RWPE2 (cell line): Measurements from ENCODE around the gene OSBPL3.
A peak's percentile ranks its signal among the peaks of the same experiment; 100 is the strongest.

Experiments
- ATAC-seq: fragments of 200-7000 bp; cut with Tn5 transposase; 3 replicates; pipeline ENCODE4 v1.9.1; 2021; ENCODE audit warnings: low read depth
- DNase-seq: peaks from one replicate; pipeline ENCODE4 v3.0.0-alpha.2; 2020; ENCODE audit warnings: low spot score
- H3K27ac ChIP-seq: fragments of 450-650 bp; 2 replicates; pipeline ENCODE4 v1.5.1; 2017; ENCODE audit warnings: mild to moderate bottlenecking; ENCODE audit not compliant: poor library complexity, severe bottlenecking
- H3K27me3 ChIP-seq: fragments of 250-450 bp; sonication (Bioruptor Pico); 2 replicates; pipeline ENCODE4 v1.5.1; 2021; ENCODE audit warnings: mild to moderate bottlenecking, moderate library complexity; ENCODE audit not compliant: insufficient read depth, poor library complexity, severe bottlenecking
- H3K36me3 ChIP-seq: fragments of 250-450 bp; sonication (Bioruptor Pico); 2 replicates; pipeline ENCODE4 v1.5.1; 2020; ENCODE audit warnings: low read depth, mild to moderate bottlenecking, moderate library complexity
- H3K4me1 ChIP-seq: fragments of 250-450 bp; sonication (Bioruptor Pico); 2 replicates; pipeline ENCODE4 v1.5.1; 2021; ENCODE audit warnings: mild to moderate bottlenecking, moderate library complexity; ENCODE audit not compliant: insufficient read depth, poor library complexity, severe bottlenecking
- H3K4me3 ChIP-seq: fragments of 250-450 bp; sonication (Bioruptor Pico); 2 replicates; pipeline ENCODE4 v1.5.1; 2021; ENCODE audit warnings: mild to moderate bottlenecking, moderate library complexity; ENCODE audit not compliant: severe bottlenecking
- H3K9me3 ChIP-seq: fragments of 250-450 bp; sonication (Bioruptor Pico); 2 replicates; pipeline ENCODE4 v1.5.1; 2021; ENCODE audit warnings: mild to moderate bottlenecking, moderate library complexity; ENCODE audit not compliant: severe bottlenecking
- CTCF ChIP-seq: fragments of 450-650 bp; IDR thresholded peaks from one replicate; pipeline ENCODE4 v1.5.1; 2017; ENCODE audit warnings: mild to moderate bottlenecking, moderate library complexity; ENCODE audit not compliant: poor library complexity, severe bottlenecking

The OSBPL3 gene

GRCh38 chr7:24894429-24895221, 85.4 kb downstream of the OSBPL3 start:
- DNase-seq (no peak), ATAC-seq (0 out of 3 replicates have a peak, but pooled peaks have one; percentile 20)
- no peak overlapping the region for H3K27ac ChIP-seq
- H3K27me3 ChIP-seq: no peaks in the 10 kb centered on the region
- H3K4me3 ChIP-seq: no peak overlapping the region
- TF ChIP-seq CTCF: peak; percentile 48
- peaks cover 21% of the 10 kb centered on the region for H3K36me3 ChIP-seq
- H3K9me3 ChIP-seq: no peaks in the 10 kb centered on the region
- H3K4me1 ChIP-seq: peaks cover 13% of the 10 kb centered on the region

- ATAC-seq (no peak), DNase-seq (no peak)
- no peaks in the 10 kb centered on the region for H3K27me3 ChIP-seq
Measured at GRCh38 chr7:24891311-24891735, 88.7 kb downstream of the OSBPL3 start.

GRCh38 chr7:24889611-24890010, 90.4 kb downstream of the OSBPL3 start:
- no peak overlapping the region for H3K27ac ChIP-seq
- H3K27me3 ChIP-seq: no peaks in the 10 kb centered on the region
- H3K36me3 ChIP-seq: peaks cover 32% of the 10 kb centered on the region
- DNase-seq: no peak
- no peak for TF ChIP-seq CTCF
- no peak overlapping the region for H3K4me3 ChIP-seq
- no peak for ATAC-seq
- no peaks in the 10 kb centered on the region for H3K4me1 ChIP-seq
- H3K9me3 ChIP-seq: no peaks in the 10 kb centered on the region

More at GRCh38 chr7:24891311-24891735, 88.7 kb downstream of the OSBPL3 start:
- H3K36me3 ChIP-seq: peaks cover 24% of the 10 kb centered on the region
- H3K4me1 ChIP-seq: no peaks in the 10 kb centered on the region
- H3K4me3 ChIP-seq: no peak overlapping the region
- H3K9me3 ChIP-seq: no peaks in the 10 kb centered on the region
- TF ChIP-seq CTCF: no peak
- no peak overlapping the region for H3K27ac ChIP-seq

- TF ChIP-seq CTCF: no peak
- H3K27me3 ChIP-seq: no peaks in the 10 kb centered on the region
- H3K4me3 ChIP-seq: no peak overlapping the region
- peaks cover 35% of the 10 kb centered on the region for H3K36me3 ChIP-seq
- DNase-seq (no peak), ATAC-seq (no peak)
- H3K4me1 ChIP-seq: peaks cover 1% of the 10 kb centered on the region
- no peaks in the 10 kb centered on the region for H3K9me3 ChIP-seq
- no peak overlapping the region for H3K27ac ChIP-seq
Measured at GRCh38 chr7:24888653-24889052, 91.3 kb downstream of the OSBPL3 start.

- H3K27ac ChIP-seq: no peak overlapping the region
- TF ChIP-seq CTCF: no peak
- H3K4me1 ChIP-seq: peaks cover 11% of the 10 kb centered on the region
- H3K27me3 ChIP-seq: no peaks in the 10 kb centered on the region
- no peak for DNase-seq
- H3K4me3 ChIP-seq: no peak overlapping the region
- H3K36me3 ChIP-seq: peaks cover 28% of the 10 kb centered on the region
- no peaks in the 10 kb centered on the region for H3K9me3 ChIP-seq
- no peak for ATAC-seq
Measured at GRCh38 chr7:24885716-24886115, 94.3 kb downstream of the OSBPL3 start.
